ENCODE measurements around the gene TAOK3.

Gene TAOK3

GRCh38 chr12:118373616-118374015 is 909 bp upstream of the TAOK3 start:
- no peak for DNase-seq (ENCODE audit: low read depth)
- peak overlapping the region; percentile 84 for H3K4me3 ChIP-seq (ENCODE audit: low read length)
- no peak for TF ChIP-seq CTCF (IDR thresholded peaks at IDR 0.05; ENCODE audit: insufficient read depth, low read depth, low read length, missing control alignments)

GRCh38 chr12:118371321-118372282 is 1.1 kb downstream of the TAOK3 start:
- peak; percentile 14 for DNase-seq (ENCODE audit: low read depth)
- no peak for TF ChIP-seq CTCF (IDR thresholded peaks at IDR 0.05; ENCODE audit: insufficient read depth, low read depth, low read length, missing control alignments)
- peak overlapping the region; percentile 86 for H3K4me3 ChIP-seq (ENCODE audit: low read length)

- no peak for DNase-seq (ENCODE audit: low read depth)
- peak overlapping the region; percentile 86 for H3K4me3 ChIP-seq (ENCODE audit: low read length)
- no peak for TF ChIP-seq CTCF (IDR thresholded peaks at IDR 0.05; ENCODE audit: insufficient read depth, low read depth, low read length, missing control alignments)
Observed at GRCh38 chr12:118370601-118371000, 2.1 kb downstream of the TAOK3 start.

GRCh38 chr12:118368821-118369220 is 3.9 kb downstream of the TAOK3 start:
- no peak overlapping the region for H3K4me3 ChIP-seq (ENCODE audit: low read length)
- no peak for DNase-seq (ENCODE audit: low read depth)
- no peak for TF ChIP-seq CTCF (IDR thresholded peaks at IDR 0.05; ENCODE audit: insufficient read depth, low read depth, low read length, missing control alignments)

GRCh38 chr12:118361889-118362288 is 10.8 kb downstream of the TAOK3 start:
- TF ChIP-seq CTCF (IDR thresholded peaks at IDR 0.05; ENCODE audit: insufficient read depth, low read depth, low read length, missing control alignments), result no peak
- DNase-seq (ENCODE audit: low read depth), result no peak
- H3K4me3 ChIP-seq (ENCODE audit: low read length), result no peak overlapping the region

GRCh38 chr12:118361092-118361404 is 11.7 kb downstream of the TAOK3 start:
- DNase-seq (ENCODE audit: low read depth), result no peak
- no peak overlapping the region for H3K4me3 ChIP-seq (ENCODE audit: low read length)
- TF ChIP-seq CTCF (IDR thresholded peaks at IDR 0.05; ENCODE audit: insufficient read depth, low read depth, low read length, missing control alignments), result no peak

- no peak overlapping the region for H3K4me3 ChIP-seq (ENCODE audit: low read length)
- no peak for DNase-seq (ENCODE audit: low read depth)
- no peak for TF ChIP-seq CTCF (IDR thresholded peaks at IDR 0.05; ENCODE audit: insufficient read depth, low read depth, low read length, missing control alignments)
Observed at GRCh38 chr12:118359541-118359915, 13.2 kb downstream of the TAOK3 start.

All from epithelial cell of esophagus (primary cell).